Liver (tissue), 9 donors: Measurements from ENCODE around the gene CUX1. TPM values are rescaled to one million over a fixed set of nuclear protein-coding genes. Genes with fewer than 3 reads are reported as not detected.

Experiments used
- DNase-seq: peaks from one replicate; pipeline ENCODE4 v3.0.0-alpha.2; 2017; ENCODE audit warnings: low spot score
- H3K27ac ChIP-seq, 2 donors: one replicate each; pipeline ENCODE4 v1.7.0; 2013; ENCODE audit warnings: inconsistent platforms in 2 of 2, low read length in 2 of 2, control low read depth in 1 of 2, low read depth in 1 of 2, mild to moderate bottlenecking in 1 of 2
- H3K27me3 ChIP-seq, 4 donors: one replicate each; pipeline versions ENCODE4 v1.6.1 to v1.7.0; 2013; ENCODE audit warnings: low read length in 3 of 4, inconsistent platforms in 1 of 4, mild to moderate bottlenecking in 1 of 4, moderate library complexity in 1 of 4; ENCODE audit not compliant: control insufficient read depth in 4 of 4, insufficient read depth in 4 of 4
- H3K36me3 ChIP-seq, 4 donors: one replicate each; pipeline versions ENCODE4 v1.6.1 to v1.7.0; 2013; ENCODE audit warnings: low read length in 3 of 4, mild to moderate bottlenecking in 3 of 4, low read depth in 1 of 4, moderate library complexity in 1 of 4; ENCODE audit not compliant: control insufficient read depth in 4 of 4, insufficient read depth in 3 of 4
- H3K4me1 ChIP-seq, 4 donors: one replicate each; pipeline versions ENCODE4 v1.6.1 to v1.7.0; 2013; ENCODE audit warnings: low read length in 3 of 4, mild to moderate bottlenecking in 3 of 4, moderate library complexity in 1 of 4; ENCODE audit not compliant: control insufficient read depth in 4 of 4, insufficient read depth in 4 of 4
- H3K4me3 ChIP-seq, 3 donors: one replicate each; pipeline versions ENCODE4 v1.6.1 to v1.7.0; 2013; ENCODE audit warnings: low read length in 3 of 3, control low read depth in 1 of 3, low read depth in 1 of 3, mild to moderate bottlenecking in 1 of 3
- H3K9ac ChIP-seq, 2 donors: one replicate each; pipeline ENCODE4 v1.7.0; 2013; ENCODE audit warnings: low read length in 2 of 2, mild to moderate bottlenecking in 2 of 2, moderate library complexity in 2 of 2, control low read depth in 1 of 2, low read depth in 1 of 2
- H3K9me3 ChIP-seq, 4 donors: one replicate each; pipeline versions ENCODE4 v1.6.1 to v1.7.0; 2013; ENCODE audit warnings: low read length in 3 of 4; ENCODE audit not compliant: control insufficient read depth in 4 of 4
- EGR1 ChIP-seq, 2 donors: IDR thresholded peaks; 2 replicates each; pipeline ENCODE4 v1.6.1; 2016 to 2018; ENCODE audit warnings: antibody characterized with exemption in 2 of 2, low read depth in 2 of 2
- FOXA1 ChIP-seq: IDR thresholded peaks from 2 replicates; pipeline ENCODE4 v1.6.1; 2016; ENCODE audit warnings: antibody characterized with exemption
- FOXA2 ChIP-seq: IDR thresholded peaks from 2 replicates; pipeline ENCODE4 v1.6.1; 2016; ENCODE audit warnings: antibody characterized with exemption
- GABPA ChIP-seq, 2 donors: IDR thresholded peaks in 1 of 2; conservative IDR thresholded peaks in 1 of 2; 2 replicates each; pipeline ENCODE4 v1.6.1; 2016; ENCODE audit warnings: antibody characterized with exemption in 2 of 2, mild to moderate bottlenecking in 1 of 2, moderate library complexity in 1 of 2
- HNF4A ChIP-seq, 2 donors: conservative IDR thresholded peaks; 2 replicates each; pipeline ENCODE4 v1.6.1; 2016; ENCODE audit warnings: antibody characterized with exemption in 2 of 2, mild to moderate bottlenecking in 2 of 2
- HNF4G ChIP-seq: IDR thresholded peaks from 2 replicates; pipeline ENCODE4 v1.6.1; 2016; ENCODE audit warnings: antibody characterized with exemption
- JUND ChIP-seq, 2 donors: IDR thresholded peaks; 2 replicates each; pipeline ENCODE4 v1.6.1; 2016; ENCODE audit warnings: antibody characterized with exemption in 2 of 2
- NR2F2 ChIP-seq: IDR thresholded peaks from 2 replicates; pipeline ENCODE4 v1.6.1; 2016; ENCODE audit warnings: antibody characterized with exemption
- RAD21 ChIP-seq, 2 donors: IDR thresholded peaks; 2 replicates each; pipeline ENCODE4 v1.6.1; 2016; ENCODE audit warnings: antibody characterized with exemption in 2 of 2, mild to moderate bottlenecking in 2 of 2
- RXRA ChIP-seq, 2 donors: IDR thresholded peaks; 2 replicates each; pipeline ENCODE4 v1.6.1; 2017 to 2018; ENCODE audit warnings: antibody characterized with exemption in 2 of 2, mild to moderate bottlenecking in 1 of 2
- SP1 ChIP-seq: IDR thresholded peaks from 2 replicates; pipeline ENCODE4 v1.6.1; 2018; ENCODE audit warnings: antibody characterized with exemption, mild to moderate bottlenecking
- TAF1 ChIP-seq: conservative IDR thresholded peaks from 2 replicates; pipeline ENCODE4 v1.6.1; 2016; ENCODE audit warnings: antibody characterized with exemption, mild to moderate bottlenecking
- YY1 ChIP-seq: IDR thresholded peaks from 2 replicates; pipeline ENCODE4 v1.6.1; 2016; ENCODE audit warnings: antibody characterized with exemption, mild to moderate bottlenecking
- WGBS: extraction: QIAGEN DNeasy Blood & Tissue Kit; methylation state at CpG from one replicate; pipeline ENCODE4 v1.1.7; 2013; 5-methylcytosine and 5-hydroxymethylcytosine counted together
- polyA plus RNA-seq, 2 donors: library from polyadenylated mRNA; stranded (reverse) in 1 of 2; unstranded in 1 of 2; fragments of 200-250 nt in 1 of 2; fragments of >200 nt in 1 of 2; fragmentation: Nextera tagmentation in 1 of 2; extraction: Ambion mirVana in 1 of 2; gene quantifications; one replicate each; pipeline versions ENCODE4 v1.2.1 to v1.2.3, GENCODE V29; 2013 to 2015
- total RNA-seq, 2 donors: library from RNA; depleted of rRNA; stranded (reverse); fragments of >200 nt; gene quantifications; one replicate each; pipeline ENCODE4 v1.2.3, GENCODE V29; 2014
- TF ChIP-seq, protein P1 (sequence below): IDR thresholded peaks from 2 replicates; pipeline ENCODE4 v1.6.1; 2016; ENCODE audit warnings: antibody characterized with exemption
- TF ChIP-seq, protein P2 (sequence below): fragments of 150-350 bp; IDR thresholded peaks from 2 replicates; pipeline ENCODE4 v1.5.1; 2017; ENCODE audit warnings: improper control_type of control experiment, low read depth, low read length; ENCODE audit not compliant: missing input control
- TF ChIP-seq, protein P3 (sequence below): IDR thresholded peaks from 2 replicates; pipeline ENCODE4 v1.6.1; 2016; ENCODE audit warnings: antibody characterized with exemption, mild to moderate bottlenecking
- TF ChIP-seq, protein P4 (sequence below): IDR thresholded peaks from 2 replicates; pipeline ENCODE4 v1.6.1; 2016; ENCODE audit warnings: antibody characterized with exemption
- TF ChIP-seq, protein P5 (sequence below): IDR thresholded peaks from 2 replicates; pipeline ENCODE4 v1.6.1; 2016; ENCODE audit warnings: antibody characterized with exemption
- donor health status: healthy.
- donor health status: healthy.
- donor health status: healthy.
- donor health status: healthy.
- donor health status: healthy.

The CUX1 gene
- total and polyA plus RNA-seq, 4 donors, result 18.6 to 40.6 (median 21.4) TPM

DNA sequence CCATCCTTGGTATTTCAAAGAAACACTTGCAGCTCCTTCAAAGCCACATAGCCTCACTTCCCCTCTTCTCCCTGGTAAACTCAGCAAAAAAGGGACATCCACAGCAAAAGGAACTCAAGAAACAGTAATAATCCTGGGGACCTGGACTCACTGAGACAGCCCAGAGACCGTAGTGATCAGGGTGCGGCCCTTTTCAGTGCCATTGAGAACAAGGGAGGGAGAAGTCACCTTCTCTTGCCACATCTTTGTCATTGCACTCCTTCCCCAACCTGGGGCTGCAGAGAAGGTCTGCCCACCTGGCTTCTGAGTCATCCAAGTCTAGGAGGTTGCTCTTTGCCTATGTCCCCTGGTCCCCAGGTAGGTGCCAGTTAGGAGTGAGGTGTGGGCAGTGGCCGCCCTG lies 375.4 kb downstream of the CUX1 start:
- H3K4me3 ChIP-seq, result no peak overlapping the region
- H3K27me3 ChIP-seq, result no peaks in the 10 kb centered on the region
- H3K36me3 ChIP-seq, result peaks cover 4 to 54% (median 19%) of the 10 kb centered on the region in 4 donors
- H3K27ac ChIP-seq, result no peak overlapping the region
- no peaks in the 10 kb centered on the region for H3K9me3 ChIP-seq
- H3K4me1 ChIP-seq, result no peaks in the 10 kb centered on the region
- no peak for DNase-seq
- 97% methylated on average over 3 of the region's 3 CpGs for WGBS
- TF ChIP-seq RAD21 (IDR thresholded peaks at IDR 0.05) (no peak), SP1 (no peak), TAF1 (no peak), YY1 (no peak), FOXA1 (no peak), FOXA2 (no peak), GABPA (IDR thresholded peaks at IDR 0.05 in 1 of 2, conservative IDR thresholded peaks at IDR 0.05 in 1 of 2) (no peak), HNF4A (conservative IDR thresholded peaks at IDR 0.05) (no peak), RXRA (IDR thresholded peaks at IDR 0.05) (no peak), NR2F2 (no peak), HNF4G (no peak), EGR1 (IDR thresholded peaks at IDR 0.05; ENCODE audit: low read depth in 2 of 2) (no peak), JUND (IDR thresholded peaks at IDR 0.05) (no peak)
- TF ChIP-seq, protein P1, sequence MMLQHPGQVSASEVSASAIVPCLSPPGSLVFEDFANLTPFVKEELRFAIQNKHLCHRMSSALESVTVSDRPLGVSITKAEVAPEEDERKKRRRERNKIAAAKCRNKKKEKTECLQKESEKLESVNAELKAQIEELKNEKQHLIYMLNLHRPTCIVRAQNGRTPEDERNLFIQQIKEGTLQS, result no peak
- TF ChIP-seq, protein P2, sequence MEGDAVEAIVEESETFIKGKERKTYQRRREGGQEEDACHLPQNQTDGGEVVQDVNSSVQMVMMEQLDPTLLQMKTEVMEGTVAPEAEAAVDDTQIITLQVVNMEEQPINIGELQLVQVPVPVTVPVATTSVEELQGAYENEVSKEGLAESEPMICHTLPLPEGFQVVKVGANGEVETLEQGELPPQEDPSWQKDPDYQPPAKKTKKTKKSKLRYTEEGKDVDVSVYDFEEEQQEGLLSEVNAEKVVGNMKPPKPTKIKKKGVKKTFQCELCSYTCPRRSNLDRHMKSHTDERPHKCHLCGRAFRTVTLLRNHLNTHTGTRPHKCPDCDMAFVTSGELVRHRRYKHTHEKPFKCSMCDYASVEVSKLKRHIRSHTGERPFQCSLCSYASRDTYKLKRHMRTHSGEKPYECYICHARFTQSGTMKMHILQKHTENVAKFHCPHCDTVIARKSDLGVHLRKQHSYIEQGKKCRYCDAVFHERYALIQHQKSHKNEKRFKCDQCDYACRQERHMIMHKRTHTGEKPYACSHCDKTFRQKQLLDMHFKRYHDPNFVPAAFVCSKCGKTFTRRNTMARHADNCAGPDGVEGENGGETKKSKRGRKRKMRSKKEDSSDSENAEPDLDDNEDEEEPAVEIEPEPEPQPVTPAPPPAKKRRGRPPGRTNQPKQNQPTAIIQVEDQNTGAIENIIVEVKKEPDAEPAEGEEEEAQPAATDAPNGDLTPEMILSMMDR, result no peak
- TF ChIP-seq, protein P3, sequence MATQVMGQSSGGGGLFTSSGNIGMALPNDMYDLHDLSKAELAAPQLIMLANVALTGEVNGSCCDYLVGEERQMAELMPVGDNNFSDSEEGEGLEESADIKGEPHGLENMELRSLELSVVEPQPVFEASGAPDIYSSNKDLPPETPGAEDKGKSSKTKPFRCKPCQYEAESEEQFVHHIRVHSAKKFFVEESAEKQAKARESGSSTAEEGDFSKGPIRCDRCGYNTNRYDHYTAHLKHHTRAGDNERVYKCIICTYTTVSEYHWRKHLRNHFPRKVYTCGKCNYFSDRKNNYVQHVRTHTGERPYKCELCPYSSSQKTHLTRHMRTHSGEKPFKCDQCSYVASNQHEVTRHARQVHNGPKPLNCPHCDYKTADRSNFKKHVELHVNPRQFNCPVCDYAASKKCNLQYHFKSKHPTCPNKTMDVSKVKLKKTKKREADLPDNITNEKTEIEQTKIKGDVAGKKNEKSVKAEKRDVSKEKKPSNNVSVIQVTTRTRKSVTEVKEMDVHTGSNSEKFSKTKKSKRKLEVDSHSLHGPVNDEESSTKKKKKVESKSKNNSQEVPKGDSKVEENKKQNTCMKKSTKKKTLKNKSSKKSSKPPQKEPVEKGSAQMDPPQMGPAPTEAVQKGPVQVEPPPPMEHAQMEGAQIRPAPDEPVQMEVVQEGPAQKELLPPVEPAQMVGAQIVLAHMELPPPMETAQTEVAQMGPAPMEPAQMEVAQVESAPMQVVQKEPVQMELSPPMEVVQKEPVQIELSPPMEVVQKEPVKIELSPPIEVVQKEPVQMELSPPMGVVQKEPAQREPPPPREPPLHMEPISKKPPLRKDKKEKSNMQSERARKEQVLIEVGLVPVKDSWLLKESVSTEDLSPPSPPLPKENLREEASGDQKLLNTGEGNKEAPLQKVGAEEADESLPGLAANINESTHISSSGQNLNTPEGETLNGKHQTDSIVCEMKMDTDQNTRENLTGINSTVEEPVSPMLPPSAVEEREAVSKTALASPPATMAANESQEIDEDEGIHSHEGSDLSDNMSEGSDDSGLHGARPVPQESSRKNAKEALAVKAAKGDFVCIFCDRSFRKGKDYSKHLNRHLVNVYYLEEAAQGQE, result no peak
- TF ChIP-seq, protein P4, sequence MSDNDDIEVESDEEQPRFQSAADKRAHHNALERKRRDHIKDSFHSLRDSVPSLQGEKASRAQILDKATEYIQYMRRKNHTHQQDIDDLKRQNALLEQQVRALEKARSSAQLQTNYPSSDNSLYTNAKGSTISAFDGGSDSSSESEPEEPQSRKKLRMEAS, result no peak
- TF ChIP-seq, protein P5, sequence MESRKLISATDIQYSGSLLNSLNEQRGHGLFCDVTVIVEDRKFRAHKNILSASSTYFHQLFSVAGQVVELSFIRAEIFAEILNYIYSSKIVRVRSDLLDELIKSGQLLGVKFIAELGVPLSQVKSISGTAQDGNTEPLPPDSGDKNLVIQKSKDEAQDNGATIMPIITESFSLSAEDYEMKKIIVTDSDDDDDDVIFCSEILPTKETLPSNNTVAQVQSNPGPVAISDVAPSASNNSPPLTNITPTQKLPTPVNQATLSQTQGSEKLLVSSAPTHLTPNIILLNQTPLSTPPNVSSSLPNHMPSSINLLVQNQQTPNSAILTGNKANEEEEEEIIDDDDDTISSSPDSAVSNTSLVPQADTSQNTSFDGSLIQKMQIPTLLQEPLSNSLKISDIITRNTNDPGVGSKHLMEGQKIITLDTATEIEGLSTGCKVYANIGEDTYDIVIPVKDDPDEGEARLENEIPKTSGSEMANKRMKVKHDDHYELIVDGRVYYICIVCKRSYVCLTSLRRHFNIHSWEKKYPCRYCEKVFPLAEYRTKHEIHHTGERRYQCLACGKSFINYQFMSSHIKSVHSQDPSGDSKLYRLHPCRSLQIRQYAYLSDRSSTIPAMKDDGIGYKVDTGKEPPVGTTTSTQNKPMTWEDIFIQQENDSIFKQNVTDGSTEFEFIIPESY, result no peak
- H3K9ac ChIP-seq, result no peak overlapping the region
